HG03039 (cell line): ENCODE data around the gene MPV17.
"Not testable (repeated sequence)": the region's sequence is repeated elsewhere in the genome, so short reads cannot be mapped to it uniquely, and the experiment has no call there.

ENCODE experiments used
- ATAC-seq: cut with Tn5 transposase; IDR thresholded peaks from one replicate; pipeline ENCODE4 v1.9.1; 2021; ENCODE audit warnings: mild to moderate bottlenecking, moderate library complexity; ENCODE audit not compliant: unreplicated experiment

MPV17 gene

GRCh38 chr2:27300606-27301005 lies 22.3 kb downstream of the MPV17 start:
- not testable (repeated sequence) for ATAC-seq

GRCh38 chr2:27298391-27299080 lies 24.4 kb downstream of the MPV17 start:
- no peak for ATAC-seq

- no peak for ATAC-seq
Measured at GRCh38 chr2:27297195-27297594, 25.7 kb downstream of the MPV17 start.

- ATAC-seq = no peak
Measured at GRCh38 chr2:27296481-27296880, 26.4 kb downstream of the MPV17 start.

- ATAC-seq = no peak
Measured at GRCh38 chr2:27294928-27295327, 28.0 kb downstream of the MPV17 start.

GRCh38 chr2:27291865-27292264 lies 31.0 kb downstream of the MPV17 start:
- ATAC-seq = no peak

GRCh38 chr2:27290549-27290948 lies 32.3 kb downstream of the MPV17 start:
- ATAC-seq = no peak

- no peak for ATAC-seq
Measured at GRCh38 chr2:27288610-27289009, 34.3 kb downstream of the MPV17 start.

GRCh38 chr2:27285481-27285880 lies 37.4 kb downstream of the MPV17 start:
- ATAC-seq = no peak

- ATAC-seq = no peak
Measured at GRCh38 chr2:27284996-27285395, 37.9 kb downstream of the MPV17 start.

- ATAC-seq = no peak
Measured at GRCh38 chr2:27282892-27283291, 40.0 kb downstream of the MPV17 start.

- ATAC-seq = no peak
Measured at GRCh38 chr2:27281855-27282559, 40.9 kb downstream of the MPV17 start, which contains the start of gene TRIM54. TRIM54 (plus strand) TSS chr2:27282429; CDS start chr2:27282732, 303 bp downstream.

- no peak for ATAC-seq
Measured at GRCh38 chr2:27281442-27281841, 41.5 kb downstream of the MPV17 start.

GRCh38 chr2:27280826-27281225 lies 42.1 kb downstream of the MPV17 start:
- no peak for ATAC-seq

- no peak for ATAC-seq
Measured at GRCh38 chr2:27278010-27278409, 44.9 kb downstream of the MPV17 start.

GRCh38 chr2:27275211-27276150 lies 47.4 kb downstream of the MPV17 start, which contains the start of gene DNAJC5G:
DNAJC5G (plus strand) TSS chr2:27275433; CDS start chr2:27276729, 1,296 bp downstream.
- ATAC-seq = no peak

GRCh38 chr2:27272537-27273522 lies 50.1 kb downstream of the MPV17 start:
- ATAC-seq = not testable (repeated sequence)

GRCh38 chr2:27271631-27272340 lies 51.1 kb downstream of the MPV17 start:
- no peak for ATAC-seq

GRCh38 chr2:27270670-27271069 lies 52.2 kb downstream of the MPV17 start:
- ATAC-seq = no peak
